Lung (tissue), 12 donors: ENCODE results near the gene ACIN1. TPM values are rescaled to one million over a fixed set of nuclear protein-coding genes. Genes with fewer than 3 reads are reported as not detected.

Experiments used
- ATAC-seq: fragments of 200-7000 bp; cut with Tn5 transposase; one replicate; pipeline ENCODE4 v1.9.1; 2020; ENCODE audit warnings: moderate number of reproducible peaks; ENCODE audit not compliant: insufficient read depth, low FRiP score
- DNase-seq, 3 donors: peaks; one replicate each; pipeline ENCODE4 v3.0.0-alpha.2; 2013 to 2017
- H3K27ac ChIP-seq, 2 donors: one replicate each; pipeline ENCODE4 v1.5.1; 2013; ENCODE audit warnings: mild to moderate bottlenecking in 2 of 2, moderate library complexity in 2 of 2, control low read depth in 1 of 2, inconsistent platforms in 1 of 2, low read depth in 1 of 2, low read length in 1 of 2
- H3K27me3 ChIP-seq, 3 donors: one replicate each; pipeline ENCODE4 v1.5.1; 2013; ENCODE audit warnings: low read length in 2 of 3; ENCODE audit not compliant: control insufficient read depth in 3 of 3, insufficient read depth in 3 of 3
- H3K36me3 ChIP-seq, 4 donors: one replicate each; pipeline ENCODE4 v1.5.1; 2013; ENCODE audit warnings: low read length in 4 of 4, mild to moderate bottlenecking in 1 of 4, moderate library complexity in 1 of 4; ENCODE audit not compliant: control insufficient read depth in 4 of 4, insufficient read depth in 4 of 4
- H3K4me1 ChIP-seq, 5 donors: one replicate each; pipeline ENCODE4 v1.5.1; 2013; ENCODE audit warnings: low read length in 5 of 5, mild to moderate bottlenecking in 2 of 5, moderate library complexity in 1 of 5; ENCODE audit not compliant: control insufficient read depth in 5 of 5, insufficient read depth in 5 of 5
- H3K4me3 ChIP-seq: one replicate; pipeline ENCODE4 v1.5.1; 2013; ENCODE audit warnings: mild to moderate bottlenecking, control low read depth, moderate library complexity
- H3K9ac ChIP-seq, 2 donors: one replicate each; pipeline ENCODE4 v1.5.1; 2013; ENCODE audit warnings: low read length in 2 of 2, control low read depth in 1 of 2; ENCODE audit not compliant: insufficient read depth in 1 of 2
- H3K9me3 ChIP-seq, 4 donors: one replicate each; pipeline ENCODE4 v1.5.1; 2013; ENCODE audit warnings: low read length in 3 of 4, mild to moderate bottlenecking in 1 of 4, moderate library complexity in 1 of 4; ENCODE audit not compliant: control insufficient read depth in 4 of 4, insufficient read depth in 3 of 4
- WGBS, 2 donors: extraction: QIAGEN DNeasy Blood & Tissue Kit; methylation state at CpG; one replicate each; pipeline ENCODE4 v1.1.7; 2013; 5-methylcytosine and 5-hydroxymethylcytosine counted together
- polyA plus RNA-seq, 2 donors: library from polyadenylated mRNA; stranded (reverse); fragments of 200-250 nt; gene quantifications; one replicate each; pipeline ENCODE4 v1.2.1, GENCODE V29; 2013
- total RNA-seq, 2 donors: library from RNA; depleted of rRNA in 1 of 2; stranded (reverse); fragments of >200 nt in 1 of 2; gene quantifications; one replicate each; pipeline ENCODE4 v1.2.1, GENCODE V29; 2014 to 2021
- TF ChIP-seq, protein P1 (sequence below): IDR thresholded peaks from 2 replicates; pipeline ENCODE4 v1.5.1; 2012; ENCODE audit warnings: mild to moderate bottlenecking; ENCODE audit errors: control extremely low read depth, extremely low read depth
- donor health status: control.
- donor health status: control.
- donor health status: Bipolar disorder and iron deficiency.
- donor health status: healthy.
- donor health status: DM: yes; HTN: yes; CAD: no.

ACIN1 gene
- total and polyA plus RNA-seq, 4 donors, result 76.3 to 154 (median 115) TPM

DNA sequence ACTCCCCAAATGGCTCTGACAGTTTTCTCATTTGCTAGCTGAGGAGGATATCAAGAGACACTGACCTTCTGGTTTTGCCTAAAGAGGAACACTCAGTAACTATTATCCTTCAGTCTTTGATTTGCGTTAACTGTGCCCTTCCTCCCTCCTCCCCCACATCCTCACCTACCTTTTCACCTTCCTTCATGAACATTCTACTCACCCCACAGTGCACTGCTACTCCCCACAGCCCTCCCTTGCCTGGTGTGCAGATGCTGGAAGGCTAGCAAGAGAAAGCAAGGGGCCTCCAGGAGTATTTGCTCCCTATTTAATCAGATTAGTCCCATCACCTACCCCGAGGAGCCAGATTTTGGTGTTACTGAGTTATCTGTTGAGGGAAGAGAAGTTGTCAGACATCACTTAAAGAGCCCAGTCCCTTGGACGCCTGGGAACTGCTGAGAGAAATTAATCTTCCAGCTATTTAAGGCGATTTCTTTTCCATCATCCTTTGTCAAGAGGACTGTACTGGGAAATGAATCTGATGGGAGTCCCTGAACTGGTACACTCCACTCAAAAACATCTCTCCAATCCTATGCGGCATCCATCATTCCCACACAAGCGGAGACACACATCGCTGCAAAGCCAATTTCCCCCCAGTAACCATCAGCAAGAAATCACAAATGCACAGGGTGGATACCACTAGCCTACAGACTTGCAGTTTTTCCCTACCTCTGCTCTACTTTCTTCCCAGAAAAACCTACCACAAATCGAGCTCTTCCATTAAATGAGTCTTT lies 71.7 kb downstream of the ACIN1 start:
- H3K27me3 ChIP-seq, result no peaks in the 10 kb centered on the region
- TF ChIP-seq, protein P1, sequence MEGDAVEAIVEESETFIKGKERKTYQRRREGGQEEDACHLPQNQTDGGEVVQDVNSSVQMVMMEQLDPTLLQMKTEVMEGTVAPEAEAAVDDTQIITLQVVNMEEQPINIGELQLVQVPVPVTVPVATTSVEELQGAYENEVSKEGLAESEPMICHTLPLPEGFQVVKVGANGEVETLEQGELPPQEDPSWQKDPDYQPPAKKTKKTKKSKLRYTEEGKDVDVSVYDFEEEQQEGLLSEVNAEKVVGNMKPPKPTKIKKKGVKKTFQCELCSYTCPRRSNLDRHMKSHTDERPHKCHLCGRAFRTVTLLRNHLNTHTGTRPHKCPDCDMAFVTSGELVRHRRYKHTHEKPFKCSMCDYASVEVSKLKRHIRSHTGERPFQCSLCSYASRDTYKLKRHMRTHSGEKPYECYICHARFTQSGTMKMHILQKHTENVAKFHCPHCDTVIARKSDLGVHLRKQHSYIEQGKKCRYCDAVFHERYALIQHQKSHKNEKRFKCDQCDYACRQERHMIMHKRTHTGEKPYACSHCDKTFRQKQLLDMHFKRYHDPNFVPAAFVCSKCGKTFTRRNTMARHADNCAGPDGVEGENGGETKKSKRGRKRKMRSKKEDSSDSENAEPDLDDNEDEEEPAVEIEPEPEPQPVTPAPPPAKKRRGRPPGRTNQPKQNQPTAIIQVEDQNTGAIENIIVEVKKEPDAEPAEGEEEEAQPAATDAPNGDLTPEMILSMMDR, result no peak
- peaks cover 0 to 13% (median 3%) of the 10 kb centered on the region in 4 donors for H3K36me3 ChIP-seq
- no peak overlapping the region for H3K4me3 ChIP-seq
- H3K27ac ChIP-seq, result no peak overlapping the region
- no peak for DNase-seq
- no peak for ATAC-seq
- H3K9ac ChIP-seq, result no peak overlapping the region
- 85 to 88% methylated on average over 8 of the region's 8 CpGs for WGBS, 2 donors
- no peaks in the 10 kb centered on the region for H3K9me3 ChIP-seq
- H3K4me1 ChIP-seq, result peaks cover 0 to 16% (median 0%) of the 10 kb centered on the region in 5 donors

GRCh38 chr14:23021889-23022442 lies 73.0 kb downstream of the ACIN1 start:
- TF ChIP-seq, protein P1, result no peak
- ATAC-seq, result no peak
- H3K4me3 ChIP-seq, result no peak overlapping the region
- H3K27me3 ChIP-seq, result no peaks in the 10 kb centered on the region
- 72 to 79% methylated on average over 7 of the region's 7 CpGs for WGBS, 2 donors
- no peak overlapping the region for H3K9ac ChIP-seq
- peaks cover 0 to 16% (median 0%) of the 10 kb centered on the region in 5 donors for H3K4me1 ChIP-seq
- DNase-seq, result no peak
- H3K36me3 ChIP-seq, result peaks cover 0 to 13% (median 2%) of the 10 kb centered on the region in 4 donors
- H3K27ac ChIP-seq, result no peak overlapping the region
- H3K9me3 ChIP-seq, result no peaks in the 10 kb centered on the region

GRCh38 chr14:23021434-23021833 lies 73.5 kb downstream of the ACIN1 start:
- WGBS, 2 donors, result 73 to 87% methylated on average over 9 of the region's 9 CpGs
- Histone ChIP-seq H3K27ac (no peak overlapping the region), H3K9me3 (no peaks in the 10 kb centered on the region), H3K27me3 (no peaks in the 10 kb centered on the region), H3K9ac (no peak overlapping the region), H3K4me3 (no peak overlapping the region), H3K4me1 (peaks cover 0 to 16% (median 0%) of the 10 kb centered on the region in 5 donors), H3K36me3 (peaks cover 0 to 13% (median 2%) of the 10 kb centered on the region in 4 donors)
- DNase-seq (no peak), ATAC-seq (no peak)
- TF ChIP-seq, protein P1, result no peak
